Measurements from ENCODE around the gene NKAIN1.
"Not testable (repeated sequence)": the region's sequence is repeated elsewhere in the genome, so short reads cannot be mapped to it uniquely, and the experiment has no call there.

NKAIN1 gene

DNA sequence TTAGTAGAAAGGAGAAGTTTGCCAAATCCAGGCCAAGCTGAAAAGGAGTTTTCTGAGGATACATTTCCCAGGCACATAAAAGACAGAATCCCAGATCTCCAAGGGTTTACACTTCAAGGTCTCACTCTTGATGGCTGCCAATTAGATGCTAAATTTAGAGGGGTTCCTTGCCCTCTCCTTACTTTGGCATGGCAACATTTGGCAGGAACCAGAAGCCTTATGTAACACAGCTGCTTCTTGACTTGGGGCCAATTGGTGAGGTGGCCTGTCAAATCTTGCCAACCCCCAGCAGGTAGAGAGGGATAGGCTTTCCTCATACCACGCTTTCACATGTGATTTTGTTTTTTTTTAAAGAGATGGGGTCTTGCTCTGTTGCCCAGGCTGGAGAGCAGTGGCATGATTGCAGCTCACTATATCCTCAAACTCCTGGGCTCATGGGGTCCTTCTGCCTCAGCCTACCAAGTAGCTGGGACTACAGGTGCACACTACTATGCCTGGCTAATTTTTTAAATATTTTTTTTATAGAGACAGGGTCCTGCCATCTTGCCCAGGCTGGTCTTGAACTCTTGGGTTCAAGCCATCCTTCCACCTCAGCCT lies 25.2 kb upstream of the NKAIN1 start:
- H3K27ac ChIP-seq (ENCODE audit: low read length) = no peak overlapping the region
- no peak for DNase-seq
- no peaks in the 10 kb centered on the region for H4K20me1 ChIP-seq (ENCODE audit: insufficient read depth, low read length)
- H3K4me3 ChIP-seq (ENCODE audit: low read depth in 1 of 2, low read length in 2 of 2) = no peak overlapping the region
- H2AFZ ChIP-seq (ENCODE audit: low read depth, low read length) = no peak overlapping the region
- H3K4me2 ChIP-seq (ENCODE audit: insufficient read depth, low read length) = no peak overlapping the region
- TF ChIP-seq EZH2 (IDR thresholded peaks at IDR 0.05; ENCODE audit: borderline replicate concordance, low read depth, low read length, severe bottlenecking) = no peak
- TF ChIP-seq CTCF (IDR thresholded peaks at IDR 0.05; ENCODE audit: borderline replicate concordance, extremely low read depth, low read length, poor library complexity, severe bottlenecking) = no peak
- no peaks in the 10 kb centered on the region for H3K4me1 ChIP-seq (ENCODE audit: insufficient read depth, low read length)
- peaks cover 87% of the 10 kb centered on the region for H3K36me3 ChIP-seq (ENCODE audit: insufficient read depth, low read length)
- no peaks in the 10 kb centered on the region for H3K9me3 ChIP-seq (ENCODE audit: insufficient read depth, low read length, severe bottlenecking)
- no peaks in the 10 kb centered on the region for H3K79me2 ChIP-seq (ENCODE audit: insufficient read depth, low read length)
- ATAC-seq (ENCODE audit: insufficient read depth, low read depth) = no peak
- H3K9ac ChIP-seq (ENCODE audit: low read depth, low read length) = no peak overlapping the region
- H3K27me3 ChIP-seq (ENCODE audit: insufficient read depth, low read length, poor library complexity) = no peaks in the 10 kb centered on the region

DNA sequence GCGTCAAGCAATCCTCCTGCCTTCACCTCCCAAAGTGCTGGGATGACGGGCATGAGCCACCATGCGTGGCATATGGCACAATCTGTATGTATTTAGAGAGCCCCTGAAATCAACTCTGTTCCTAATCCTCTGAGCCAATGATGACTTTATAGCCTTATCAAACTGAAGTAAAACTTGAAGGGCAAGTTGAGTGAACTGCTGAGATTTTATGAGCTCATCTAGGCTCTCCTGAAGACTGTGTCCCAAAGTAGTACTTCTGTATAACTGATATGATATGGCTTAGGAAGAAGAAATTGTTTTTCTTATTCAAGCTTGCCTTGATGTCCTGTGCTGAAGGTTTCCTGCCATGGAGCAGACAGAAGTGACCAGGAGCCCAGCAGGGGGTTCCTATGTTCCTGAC lies 23.7 kb upstream of the NKAIN1 start:
- TF ChIP-seq EZH2 (IDR thresholded peaks at IDR 0.05; ENCODE audit: borderline replicate concordance, low read depth, low read length, severe bottlenecking) (no peak), CTCF (IDR thresholded peaks at IDR 0.05; ENCODE audit: borderline replicate concordance, extremely low read depth, low read length, poor library complexity, severe bottlenecking) (no peak)
- Histone ChIP-seq H3K4me2 (ENCODE audit: insufficient read depth, low read length) (no peak overlapping the region), H4K20me1 (ENCODE audit: insufficient read depth, low read length) (no peaks in the 10 kb centered on the region), H3K9ac (ENCODE audit: low read depth, low read length) (no peak overlapping the region), H3K27ac (ENCODE audit: low read length) (no peak overlapping the region), H3K4me1 (ENCODE audit: insufficient read depth, low read length) (no peaks in the 10 kb centered on the region), H3K36me3 (ENCODE audit: insufficient read depth, low read length) (peaks cover 87% of the 10 kb centered on the region), H3K9me3 (ENCODE audit: insufficient read depth, low read length, severe bottlenecking) (no peaks in the 10 kb centered on the region), H3K79me2 (ENCODE audit: insufficient read depth, low read length) (no peaks in the 10 kb centered on the region), H3K4me3 (ENCODE audit: low read depth in 1 of 2, low read length in 2 of 2) (no peak overlapping the region), H2AFZ (ENCODE audit: low read depth, low read length) (no peak overlapping the region), H3K27me3 (ENCODE audit: insufficient read depth, low read length, poor library complexity) (no peaks in the 10 kb centered on the region)
- no peak for ATAC-seq (ENCODE audit: insufficient read depth, low read depth)
- DNase-seq = no peak

DNA sequence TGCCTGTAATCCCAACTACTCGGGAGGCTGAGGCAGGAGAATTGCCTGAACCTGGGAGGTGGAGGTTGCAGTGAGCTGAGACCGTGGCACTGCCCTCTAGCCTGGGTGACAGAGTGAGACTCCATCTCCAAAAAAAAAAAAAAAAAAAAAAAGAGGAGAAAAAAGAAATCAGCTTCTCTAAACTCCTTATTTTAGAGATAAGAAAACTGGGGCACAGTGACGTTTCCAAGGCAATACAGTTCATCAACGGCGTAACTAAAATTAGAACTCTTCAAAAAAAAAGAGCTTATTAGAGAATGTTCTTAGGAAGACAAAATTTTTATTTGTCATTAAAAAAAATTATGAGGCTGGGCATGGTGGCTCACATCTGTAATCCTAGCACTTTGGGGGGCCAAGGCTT lies 22.7 kb upstream of the NKAIN1 start:
- not testable (repeated sequence) for DNase-seq; H3K4me3 ChIP-seq (ENCODE audit: low read depth in 1 of 2, low read length in 2 of 2); H3K79me2 ChIP-seq (ENCODE audit: insufficient read depth, low read length); H4K20me1 ChIP-seq (ENCODE audit: insufficient read depth, low read length); H3K27me3 ChIP-seq (ENCODE audit: insufficient read depth, low read length, poor library complexity); H2AFZ ChIP-seq (ENCODE audit: low read depth, low read length); H3K9me3 ChIP-seq (ENCODE audit: insufficient read depth, low read length, severe bottlenecking); H3K4me2 ChIP-seq (ENCODE audit: insufficient read depth, low read length); H3K27ac ChIP-seq (ENCODE audit: low read length); ATAC-seq (ENCODE audit: insufficient read depth, low read depth); H3K9ac ChIP-seq (ENCODE audit: low read depth, low read length); H3K4me1 ChIP-seq (ENCODE audit: insufficient read depth, low read length)
- H3K36me3 ChIP-seq (ENCODE audit: insufficient read depth, low read length) = peaks cover 86% of the 10 kb centered on the region

- Histone ChIP-seq H2AFZ (ENCODE audit: low read depth, low read length) (no peak overlapping the region), H3K27ac (ENCODE audit: low read length) (no peak overlapping the region), H3K4me3 (ENCODE audit: low read depth in 1 of 2, low read length in 2 of 2) (no peak overlapping the region), H3K36me3 (ENCODE audit: insufficient read depth, low read length) (peaks cover 86% of the 10 kb centered on the region), H3K4me2 (ENCODE audit: insufficient read depth, low read length) (no peak overlapping the region), H3K9ac (ENCODE audit: low read depth, low read length) (no peak overlapping the region), H3K27me3 (ENCODE audit: insufficient read depth, low read length, poor library complexity) (no peaks in the 10 kb centered on the region), H3K4me1 (ENCODE audit: insufficient read depth, low read length) (no peaks in the 10 kb centered on the region), H3K9me3 (ENCODE audit: insufficient read depth, low read length, severe bottlenecking) (no peaks in the 10 kb centered on the region), H3K79me2 (ENCODE audit: insufficient read depth, low read length) (no peaks in the 10 kb centered on the region), H4K20me1 (ENCODE audit: insufficient read depth, low read length) (no peaks in the 10 kb centered on the region)
- TF ChIP-seq CTCF (IDR thresholded peaks at IDR 0.05; ENCODE audit: borderline replicate concordance, extremely low read depth, low read length, poor library complexity, severe bottlenecking) = no peak
- TF ChIP-seq EZH2 (IDR thresholded peaks at IDR 0.05; ENCODE audit: borderline replicate concordance, low read depth, low read length, severe bottlenecking) = no peak
- ATAC-seq (ENCODE audit: insufficient read depth, low read depth) (no peak), DNase-seq (no peak)
Observed at GRCh38 chr1:31261916-31262315, 22.2 kb upstream of the NKAIN1 start.
